A549 (cell line): ENCODE results near the gene TSTD2. TPM values are rescaled to one million over a fixed set of nuclear protein-coding genes. Genes with fewer than 3 reads are reported as not detected.

ENCODE experiments used
- ATAC-seq, 2 experiments: fragments of 200-7000 bp in 1 of 2; fragments of >200 bp in 1 of 2; cut with Nextera tagmentation in 1 of 2; cut with Tn5 transposase in 1 of 2; 3 replicates each; pipeline versions ENCODE4 v1.8.0 to v1.9.1; 2018 to 2020; ENCODE audit warnings: mild to moderate bottlenecking in 1 of 2, moderate library complexity in 1 of 2
- CTCF ChIA-PET: fragments of 300-600 bp; sonication (Branson Sonifier 250); formaldehyde crosslinking; extraction: SDS; loops from one replicate; lab custom pipeline; 2021; ENCODE audit warnings: antibody characterized with exemption, inconsistent platforms; lab: Yijun Ruan, JAX
- POLR2A ChIA-PET: fragments of 350-600 bp; formaldehyde crosslinking; extraction: SDS; loops from one replicate; lab custom pipeline; 2021; ENCODE audit warnings: antibody characterized with exemption, inconsistent platforms; lab: Yijun Ruan, JAX
- DNase-seq, 2 experiments: peaks; one replicate each; pipeline versions ENCODE4 v3.0.0 to v3.0.0-alpha.2; 2011 to 2016; ENCODE audit warnings: low read depth in 1 of 2, low spot score in 1 of 2
- FAIRE-seq: peaks from 2 replicates; lab custom pipeline; 2011; peaks lifted over from hg19 to GRCh38; lab: Jason Lieb, UNC
- H3K27ac ChIP-seq, 2 experiments: fragments of >200 bp; sonication (Bioruptor Twin); formaldehyde crosslinking; 3 replicates each; pipeline ENCODE4 v1.5.1; 2016 to 2017
- H3K4me1 ChIP-seq: fragments of >200 bp; sonication (Bioruptor Twin); formaldehyde crosslinking; 3 replicates; pipeline ENCODE4 v1.6.1; 2016
- H3K4me2 ChIP-seq: fragments of >200 bp; sonication (Bioruptor Twin); formaldehyde crosslinking; 3 replicates; pipeline ENCODE4 v1.6.1; 2016
- H3K4me3 ChIP-seq: fragments of >200 bp; sonication (Bioruptor Twin); formaldehyde crosslinking; 3 replicates; pipeline ENCODE4 v1.5.1; 2016
- H3K9me3 ChIP-seq: fragments of >200 bp; sonication (Bioruptor Twin); formaldehyde crosslinking; 3 replicates; pipeline ENCODE4 v1.6.1; 2016
- CHD4 ChIP-seq: fragments of 200-600 bp; sonication (generic); IDR thresholded peaks from 2 replicates; pipeline ENCODE4 v1.6.1; 2016; ENCODE audit warnings: antibody characterized with exemption, mild to moderate bottlenecking, borderline replicate concordance
- EHMT2 ChIP-seq: fragments of 200-600 bp; sonication (generic); IDR thresholded peaks from 2 replicates; pipeline ENCODE4 v1.6.1; 2016; ENCODE audit warnings: antibody characterized with exemption, low read depth, mild to moderate bottlenecking, moderate library complexity
- EP300 ChIP-seq, 2 experiments: fragments of >200 bp; sonication (Bioruptor Twin); formaldehyde crosslinking; IDR thresholded peaks; 2 replicates in 1 of 2; 3 replicates in 1 of 2; pipeline ENCODE4 v1.6.1; 2016 to 2017
- ESRRA ChIP-seq: fragments of 150-350 bp; IDR thresholded peaks from 2 replicates; pipeline ENCODE4 v1.6.1; 2014; ENCODE audit warnings: mild to moderate bottlenecking, low read length, borderline replicate concordance
- FOSL2 ChIP-seq, 2 experiments: fragments of 450-650 bp in 1 of 2; fragments of >200 bp in 1 of 2; sonication (Bioruptor Twin) in 1 of 2; formaldehyde crosslinking; IDR thresholded peaks; 2 replicates each; pipeline versions ENCODE4 v1.5.0 to v1.6.1; 2016 to 2020; ENCODE audit warnings: mild to moderate bottlenecking in 1 of 2, moderate library complexity in 1 of 2
- FOXS1 ChIP-seq: fragments of 250-450 bp; sonication (Bioruptor Pico); IDR thresholded peaks from 2 replicates; pipeline ENCODE4 v1.5.0; 2020; ENCODE audit warnings: mild to moderate bottlenecking, moderate library complexity
- HEYL ChIP-seq: fragments of 250-450 bp; sonication (Bioruptor Pico); IDR thresholded peaks from 2 replicates; pipeline ENCODE4 v1.8.0; 2021; ENCODE audit warnings: mild to moderate bottlenecking, moderate library complexity
- HOXB5 ChIP-seq: fragments of 250-450 bp; sonication (Bioruptor Pico); IDR thresholded peaks from 2 replicates; pipeline ENCODE4 v1.5.0; 2020; ENCODE audit warnings: mild to moderate bottlenecking, moderate library complexity
- JUN ChIP-seq, 2 experiments: fragments of >200 bp; sonication (Bioruptor Twin); formaldehyde crosslinking; IDR thresholded peaks; 2 replicates in 1 of 2; 3 replicates in 1 of 2; pipeline ENCODE4 v1.6.1; 2016 to 2017
- KDM5A ChIP-seq: fragments of 200-600 bp; sonication (generic); IDR thresholded peaks from 2 replicates; pipeline ENCODE4 v1.6.1; 2016; ENCODE audit warnings: antibody characterized with exemption, mild to moderate bottlenecking
- MAZ ChIP-seq: fragments of 150-350 bp; IDR thresholded peaks from 2 replicates; pipeline ENCODE4 v1.6.1; 2014; ENCODE audit warnings: antibody characterized with exemption, low read depth, low read length, borderline replicate concordance
- MYC ChIP-seq: IDR thresholded peaks from 2 replicates; pipeline ENCODE4 v1.6.1; 2012; ENCODE audit warnings: mild to moderate bottlenecking, inconsistent platforms, low read length, improper control_type of control experiment, borderline replicate concordance
- NFE2L2 ChIP-seq: fragments of 150-350 bp; conservative IDR thresholded peaks from 2 replicates; pipeline ENCODE4 v1.6.1; 2014; ENCODE audit warnings: low read length
- NPAS2 ChIP-seq: fragments of 250-450 bp; sonication (Bioruptor Pico); IDR thresholded peaks from 2 replicates; pipeline ENCODE4 v1.8.0; 2022; ENCODE audit warnings: mild to moderate bottlenecking, moderate library complexity, borderline replicate concordance
- NR3C1 ChIP-seq: fragments of >200 bp; sonication (Bioruptor Twin); formaldehyde crosslinking; IDR thresholded peaks from 3 replicates; pipeline ENCODE4 v1.6.1; 2017
- PHF8 ChIP-seq: fragments of 200-600 bp; sonication (generic); IDR thresholded peaks from 2 replicates; pipeline ENCODE4 v1.6.1; 2016; ENCODE audit warnings: low read depth, mild to moderate bottlenecking, antibody characterized with exemption, moderate library complexity, borderline replicate concordance
- POLR2AphosphoS2 ChIP-seq: conservative IDR thresholded peaks from 2 replicates; pipeline ENCODE4 v1.6.1; 2012; ENCODE audit warnings: low read length, improper control_type of control experiment, inconsistent platforms
- RARB ChIP-seq: fragments of 250-450 bp; sonication (Bioruptor Pico); IDR thresholded peaks from 2 replicates; pipeline ENCODE4 v1.8.0; 2021; ENCODE audit warnings: mild to moderate bottlenecking, moderate library complexity
- RCOR1 ChIP-seq: fragments of 150-350 bp; IDR thresholded peaks from 2 replicates; pipeline ENCODE4 v1.6.1; 2014; ENCODE audit warnings: antibody characterized with exemption, low read length, low read depth
- RNF2 ChIP-seq: fragments of 200-600 bp; sonication (generic); IDR thresholded peaks from 2 replicates; pipeline ENCODE4 v1.6.1; 2016; ENCODE audit warnings: low read depth, mild to moderate bottlenecking, antibody characterized with exemption, moderate library complexity, borderline replicate concordance
- SMC3 ChIP-seq: fragments of >200 bp; sonication (Bioruptor Twin); formaldehyde crosslinking; IDR thresholded peaks from 3 replicates; pipeline ENCODE4 v1.6.1; 2018; ENCODE audit warnings: inconsistent platforms
- TFCP2L1 ChIP-seq: fragments of 250-450 bp; sonication (Bioruptor Pico); IDR thresholded peaks from 2 replicates; pipeline ENCODE4 v1.5.0; 2021; ENCODE audit warnings: mild to moderate bottlenecking
- TP53 ChIP-seq: fragments of 250-450 bp; sonication (Bioruptor Pico); IDR thresholded peaks from 2 replicates; pipeline ENCODE4 v1.5.0; 2021; ENCODE audit warnings: mild to moderate bottlenecking, moderate library complexity
- ZC3H11A ChIP-seq: fragments of 450-650 bp; IDR thresholded peaks from 2 replicates; pipeline ENCODE4 v1.6.1; 2014; ENCODE audit warnings: antibody characterized with exemption, mild to moderate bottlenecking
- ZFP36 ChIP-seq: fragments of 450-650 bp; IDR thresholded peaks from 2 replicates; pipeline ENCODE4 v1.6.1; 2014; ENCODE audit warnings: borderline replicate concordance; ENCODE audit not compliant: partially characterized antibody
- ZNF302 ChIP-seq: fragments of 250-450 bp; sonication (Bioruptor Pico); IDR thresholded peaks from 2 replicates; pipeline ENCODE4 v1.9.0; 2021; ENCODE audit warnings: inconsistent platforms, mild to moderate bottlenecking, moderate library complexity
- ZSCAN20 ChIP-seq: fragments of 250-450 bp; sonication (Bioruptor Pico); IDR thresholded peaks from 2 replicates; pipeline ENCODE4 v1.8.0; 2022; ENCODE audit warnings: mild to moderate bottlenecking, moderate library complexity
- WGBS: methylation state at CpG from one replicate; pipeline ENCODE4 v1.1.6; 2017; ENCODE audit errors: missing lambda C conversion rate; 5-methylcytosine and 5-hydroxymethylcytosine counted together
- polyA plus RNA-seq, 4 experiments: library from polyadenylated mRNA; depleted of rRNA in 3 of 4; stranded (reverse); fragments of >200 nt; fragmentation: RNase III in 1 of 4; extraction: RNeasy Plus Mini Kit Qiagen cat#74134 plus additional on column Dnase treatment in 1 of 4; gene quantifications; 2 replicates in 3 of 4; 3 replicates in 1 of 4; pipeline ENCODE4 v1.2.3, GENCODE V29; 2011 to 2017
- TF ChIP-seq, protein P1 (sequence below): fragments of 250-450 bp; sonication (Bioruptor Pico); IDR thresholded peaks from 2 replicates; pipeline ENCODE4 v1.5.0; 2021; ENCODE audit warnings: mild to moderate bottlenecking, moderate library complexity, borderline replicate concordance

TSTD2 gene
- polyA plus RNA-seq, 2 of the 4 experiments (the other 2 are of a cell fraction): 11.4 to 37.4 TPM

DNA sequence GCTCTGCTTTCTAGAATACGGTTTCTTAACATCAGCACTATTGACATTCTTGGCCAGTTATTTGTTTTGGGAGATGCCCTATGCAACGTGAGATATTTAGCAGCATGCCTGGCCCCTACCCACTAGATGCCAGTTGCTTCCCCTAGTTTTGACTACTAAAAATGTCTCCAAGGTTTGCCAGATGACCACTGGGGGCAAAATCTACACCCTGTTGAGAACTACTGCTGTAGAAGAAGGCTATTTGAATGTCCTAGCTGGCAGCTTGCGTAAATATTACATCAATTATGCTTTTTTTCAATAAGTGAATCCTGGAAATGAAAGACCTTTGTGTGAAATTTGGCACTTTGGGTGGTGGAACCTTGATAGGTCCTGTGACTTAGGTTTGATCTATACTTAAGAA lies 5.5 kb upstream of the TSTD2 start:
- FAIRE-seq (no peak), DNase-seq (peak; percentile 7 to 17), ATAC-seq (peak; percentile 55 to 71; a peak in 4 of 6 replicates)
- 55% methylated on average over 3 of the region's 3 CpGs for WGBS
- no peaks in the 10 kb centered on the region for H3K9me3 ChIP-seq
- ChIA-PET CTCF (interaction anchor here (1.2 kb wide), 1 partner anchor 12 kb away, joined by 4 read pairs; no protein-coding TSS in a partner anchor), POLR2A (no interaction called here)
- peaks cover 38% of the 10 kb centered on the region for H3K4me1 ChIP-seq
- no peak overlapping the region for H3K27ac ChIP-seq
- TF ChIP-seq ESRRA: no peak
- no peak overlapping the region for H3K4me3 ChIP-seq
- H3K4me2 ChIP-seq: 0 out of 3 replicates have a peak overlapping the region, but pooled peaks have one; percentile 19

DNA sequence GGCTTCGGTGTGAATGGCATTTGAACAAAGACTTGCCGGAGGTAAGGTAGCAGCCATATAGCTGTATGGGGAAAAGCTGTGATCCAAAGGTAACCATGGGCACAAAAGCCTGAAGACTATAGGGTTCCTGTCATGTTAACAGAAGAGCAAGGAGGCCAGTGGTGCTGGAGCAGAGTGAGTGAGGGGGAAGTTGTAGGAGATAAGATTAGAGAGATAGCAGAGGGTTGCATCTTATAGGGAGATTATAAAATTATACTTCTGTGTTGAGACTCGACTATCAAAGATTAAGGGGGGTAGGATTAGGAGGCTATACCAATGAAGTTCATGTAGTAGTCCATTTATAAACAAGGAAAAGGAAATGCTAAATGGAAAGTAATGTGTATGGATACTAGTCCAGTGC lies 3.7 kb upstream of the TSTD2 start:
- 90% methylated on average over 3 of the region's 3 CpGs for WGBS
- Histone ChIP-seq H3K27ac (no peak overlapping the region), H3K4me2 (peak overlapping the region; percentile 24; the same call in 2 of the 3 replicates), H3K4me1 (peaks cover 38% of the 10 kb centered on the region), H3K4me3 (no peak overlapping the region), H3K9me3 (no peaks in the 10 kb centered on the region)
- CTCF ChIA-PET: no interaction called here
- TF ChIP-seq FOSL2 (IDR thresholded peaks at IDR 0.05): no peak
- no peak for TF ChIP-seq FOSL2 (CRISPR knock-in tag; IDR thresholded peaks at IDR 0.05)
- no peak for TF ChIP-seq FOXS1 (CRISPR knock-in tag)
- TF ChIP-seq EHMT2: no peak
- TF ChIP-seq, protein P1, sequence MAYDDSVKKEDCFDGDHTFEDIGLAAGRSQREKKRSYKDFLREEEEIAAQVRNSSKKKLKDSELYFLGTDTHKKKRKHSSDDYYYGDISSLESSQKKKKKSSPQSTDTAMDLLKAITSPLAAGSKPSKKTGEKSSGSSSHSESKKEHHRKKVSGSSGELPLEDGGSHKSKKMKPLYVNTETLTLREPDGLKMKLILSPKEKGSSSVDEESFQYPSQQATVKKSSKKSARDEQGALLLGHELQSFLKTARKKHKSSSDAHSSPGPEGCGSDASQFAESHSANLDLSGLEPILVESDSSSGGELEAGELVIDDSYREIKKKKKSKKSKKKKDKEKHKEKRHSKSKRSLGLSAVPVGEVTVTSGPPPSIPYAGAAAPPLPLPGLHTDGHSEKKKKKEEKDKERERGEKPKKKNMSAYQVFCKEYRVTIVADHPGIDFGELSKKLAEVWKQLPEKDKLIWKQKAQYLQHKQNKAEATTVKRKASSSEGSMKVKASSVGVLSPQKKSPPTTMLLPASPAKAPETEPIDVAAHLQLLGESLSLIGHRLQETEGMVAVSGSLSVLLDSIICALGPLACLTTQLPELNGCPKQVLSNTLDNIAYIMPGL: no peak
- no peak for TF ChIP-seq SMC3
- TF ChIP-seq ZSCAN20: no peak
- TF ChIP-seq KDM5A: no peak
- TF ChIP-seq NFE2L2: no peak
- TF ChIP-seq RCOR1: no peak
- TF ChIP-seq ZFP36: no peak
- no peak for TF ChIP-seq ZC3H11A
- TF ChIP-seq CHD4: no peak
- no peak for TF ChIP-seq JUN (IDR thresholded peaks at IDR 0.05)
- TF ChIP-seq MAZ: no peak
- TF ChIP-seq NPAS2 (CRISPR knock-in tag): no peak
- TF ChIP-seq EP300 (IDR thresholded peaks at IDR 0.05): no peak
- TF ChIP-seq HEYL: no peak
- no peak for TF ChIP-seq HOXB5 (CRISPR knock-in tag)
- DNase-seq (no peak), ATAC-seq (no peak), FAIRE-seq (no peak)
- POLR2A ChIA-PET: no interaction called here

DNA sequence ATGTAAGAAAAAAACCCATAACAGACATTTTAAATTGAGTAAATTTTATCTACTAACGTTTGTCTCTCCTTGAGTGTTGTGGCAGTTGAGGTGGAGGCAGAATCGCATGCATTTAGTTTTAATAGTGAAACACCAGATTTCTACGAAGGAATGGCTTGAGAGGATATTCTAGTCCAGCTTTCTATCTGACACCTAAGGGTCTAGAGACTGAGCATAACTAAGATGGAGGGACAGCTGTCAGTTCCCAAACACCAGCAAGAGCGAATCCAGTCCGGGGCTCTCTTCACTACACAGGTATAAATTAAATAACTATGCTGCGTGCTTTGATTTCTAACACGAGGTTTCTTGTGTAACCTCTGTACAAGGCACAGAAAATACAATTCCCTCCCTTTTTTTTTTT lies 1.9 kb upstream of the TSTD2 start:
- Histone ChIP-seq H3K4me2 (peak overlapping the region; percentile 83), H3K9me3 (no peaks in the 10 kb centered on the region), H3K4me3 (peak overlapping the region; percentile 96), H3K4me1 (peaks cover 44% of the 10 kb centered on the region), H3K27ac (peak overlapping the region in 1 of 2 experiments; percentile 96; a peak in 2 of 6 replicates)
- POLR2A ChIA-PET: no interaction called here
- no peak for ATAC-seq
- no peak for DNase-seq
- WGBS: 50% methylated on average over 7 of the region's 7 CpGs
- CTCF ChIA-PET: interaction anchor here (0.6 to 1.1 kb wide), 2 partner anchors 20 to 266 kb away, joined by 3 read pairs; no protein-coding TSS in a partner anchor
- no peak for FAIRE-seq
- TF ChIP-seq POLR2AphosphoS2 (no peak), TP53 (no peak), NPAS2 (CRISPR knock-in tag) (no peak), EP300 (IDR thresholded peaks at IDR 0.05) (no peak), FOSL2 (IDR thresholded peaks at IDR 0.05) (no peak), FOSL2 (CRISPR knock-in tag; IDR thresholded peaks at IDR 0.05) (no peak), RNF2 (no peak), TFCP2L1 (CRISPR knock-in tag) (no peak), PHF8 (no peak), MYC (no peak), ZNF302 (CRISPR knock-in tag) (no peak), NR3C1 (no peak), RARB (CRISPR knock-in tag) (no peak), CHD4 (no peak)
- TF ChIP-seq, protein P1: no peak
